H4 (cell line): ENCODE results near the gene SND1. TPM values are rescaled to one million over a fixed set of nuclear protein-coding genes. Genes with fewer than 3 reads are reported as not detected.
"Not testable (repeated sequence)": the region's sequence is repeated elsewhere in the genome, so short reads cannot be mapped to it uniquely, and the experiment has no call there.

Experiments used
- DNase-seq: peaks from one replicate; pipeline ENCODE4 v3.0.0-alpha.2; 2015; ENCODE audit warnings: low spot score
- total RNA-seq: library from RNA; depleted of rRNA; stranded (reverse); fragments of >200 nt; shearing (Covaris generic); gene quantifications from 2 replicates; pipeline ENCODE4 v1.2.3, GENCODE V29; 2014

Gene SND1
- total RNA-seq, 1 experiment from 2014 or later: 153 TPM

DNA sequence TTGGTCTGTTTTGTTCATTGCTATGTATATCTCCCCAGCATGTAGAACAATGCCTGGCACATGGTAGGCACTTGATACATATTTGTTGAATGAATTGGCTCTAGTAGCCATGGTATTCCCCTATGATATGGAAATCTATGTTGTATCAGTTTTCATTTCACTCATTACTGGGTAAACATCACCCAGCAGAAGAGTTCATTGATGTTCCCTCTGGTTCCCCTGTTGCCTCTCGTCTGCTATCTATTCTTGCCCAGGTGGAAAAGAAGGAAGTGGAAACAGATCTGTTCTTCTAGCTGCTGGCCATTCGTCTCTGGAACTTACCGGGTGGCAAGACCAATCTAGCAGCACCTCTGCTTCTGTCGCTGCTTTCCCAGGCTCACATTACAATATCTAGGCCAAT lies 307.8 kb downstream of the SND1 start:
- DNase-seq: no peak

- DNase-seq: no peak
Observed at GRCh38 chr7:127961786-127962453, 309.9 kb downstream of the SND1 start.

DNA sequence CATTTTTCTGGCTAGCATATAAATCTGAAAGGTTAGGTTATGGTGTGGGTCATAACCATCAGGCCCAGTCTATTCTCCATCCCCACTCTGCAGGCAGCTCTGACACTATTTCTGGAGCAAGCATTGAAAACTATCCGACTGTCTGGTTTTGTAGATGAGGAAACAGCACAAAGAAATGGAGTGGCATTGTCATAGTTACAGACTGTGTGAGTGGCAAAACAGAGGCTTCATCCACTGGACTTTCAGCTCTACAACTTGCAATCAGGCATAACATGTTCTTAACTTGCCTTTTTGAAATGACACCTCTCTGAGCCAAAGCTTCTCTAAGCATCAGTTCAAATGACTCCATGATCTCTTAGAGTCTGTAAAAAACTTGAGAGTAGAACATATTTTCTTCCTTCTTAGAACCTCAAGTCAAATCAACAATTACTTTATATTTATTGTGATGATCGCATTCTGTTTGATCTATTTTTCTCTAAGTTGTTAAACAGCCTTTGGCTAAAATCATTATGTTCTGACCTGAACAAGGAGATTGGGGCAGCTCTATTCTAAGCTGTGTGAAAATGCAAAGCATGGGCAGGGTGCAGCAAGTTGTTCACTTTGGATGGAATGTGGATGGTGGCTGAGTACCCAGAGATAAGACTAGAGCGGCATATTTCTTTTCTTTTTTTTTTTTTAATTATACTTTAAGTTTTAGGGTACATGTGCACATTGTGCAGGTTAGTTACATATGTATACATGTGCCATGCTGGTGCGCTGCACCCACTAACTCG lies 310.8 kb downstream of the SND1 start:
- no peak for DNase-seq

DNA sequence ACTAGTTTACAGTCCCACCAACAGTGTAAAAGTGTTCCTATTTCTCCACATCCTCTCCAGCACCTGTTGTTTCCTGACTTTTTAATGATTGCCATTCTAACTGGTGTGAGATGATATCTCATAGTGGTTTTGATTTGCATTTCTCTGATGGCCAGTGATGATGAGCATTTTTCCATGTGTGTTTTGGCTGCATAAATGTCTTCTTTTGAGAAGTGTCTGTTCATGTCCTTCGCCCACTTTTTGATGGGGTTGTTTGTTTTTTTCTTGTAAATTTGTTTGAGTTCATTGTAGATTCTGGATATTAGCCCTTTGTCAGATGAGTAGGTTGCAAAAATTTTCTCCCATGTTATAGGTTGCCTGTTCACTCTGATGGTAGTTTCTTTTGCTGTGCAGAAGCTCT lies 311.9 kb downstream of the SND1 start:
- DNase-seq: not testable (repeated sequence)

- no peak for DNase-seq
Observed at GRCh38 chr7:127967281-127967680, 315.3 kb downstream of the SND1 start.

DNA sequence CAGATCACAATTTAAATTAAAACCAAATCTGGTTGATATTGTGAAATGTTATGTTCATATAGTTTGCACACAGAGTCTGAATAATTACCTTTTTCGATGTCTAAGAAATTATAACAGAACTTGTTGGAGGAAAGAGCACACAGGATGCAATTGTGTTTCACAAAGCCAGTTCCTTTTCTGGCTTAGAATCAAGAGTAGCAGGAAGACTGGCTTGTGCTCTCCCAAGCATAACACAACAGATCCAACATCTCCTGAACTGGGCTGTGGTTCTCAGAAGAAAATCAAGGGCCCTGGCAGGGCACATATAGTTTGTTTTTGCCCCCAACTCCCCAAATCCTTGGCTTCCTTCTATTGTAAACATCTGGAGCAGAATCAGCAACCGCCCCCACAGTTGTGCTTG lies 316.6 kb downstream of the SND1 start:
- no peak for DNase-seq

DNA sequence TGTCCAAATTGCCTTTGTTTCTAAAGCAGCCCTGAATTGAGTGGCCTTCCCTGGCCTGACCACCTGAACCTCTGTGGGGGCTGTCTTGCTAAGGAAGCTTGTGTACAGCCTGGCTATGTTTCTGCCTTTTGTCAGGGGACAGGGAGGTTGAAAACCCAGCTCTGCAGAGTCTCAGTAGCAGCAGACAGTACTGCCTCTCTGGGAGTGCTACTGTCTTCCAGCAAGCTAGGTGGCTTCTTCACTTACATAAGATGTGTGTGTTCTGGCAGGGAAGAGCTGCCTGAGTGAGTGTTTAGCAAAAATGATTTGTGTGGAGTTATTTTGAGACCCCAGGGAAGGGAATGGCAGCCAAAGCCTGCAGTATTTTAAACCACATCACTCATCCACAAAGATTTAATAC lies 321.8 kb downstream of the SND1 start:
- no peak for DNase-seq

- no peak for DNase-seq
Observed at GRCh38 chr7:127974446-127975035, 322.5 kb downstream of the SND1 start.

DNA sequence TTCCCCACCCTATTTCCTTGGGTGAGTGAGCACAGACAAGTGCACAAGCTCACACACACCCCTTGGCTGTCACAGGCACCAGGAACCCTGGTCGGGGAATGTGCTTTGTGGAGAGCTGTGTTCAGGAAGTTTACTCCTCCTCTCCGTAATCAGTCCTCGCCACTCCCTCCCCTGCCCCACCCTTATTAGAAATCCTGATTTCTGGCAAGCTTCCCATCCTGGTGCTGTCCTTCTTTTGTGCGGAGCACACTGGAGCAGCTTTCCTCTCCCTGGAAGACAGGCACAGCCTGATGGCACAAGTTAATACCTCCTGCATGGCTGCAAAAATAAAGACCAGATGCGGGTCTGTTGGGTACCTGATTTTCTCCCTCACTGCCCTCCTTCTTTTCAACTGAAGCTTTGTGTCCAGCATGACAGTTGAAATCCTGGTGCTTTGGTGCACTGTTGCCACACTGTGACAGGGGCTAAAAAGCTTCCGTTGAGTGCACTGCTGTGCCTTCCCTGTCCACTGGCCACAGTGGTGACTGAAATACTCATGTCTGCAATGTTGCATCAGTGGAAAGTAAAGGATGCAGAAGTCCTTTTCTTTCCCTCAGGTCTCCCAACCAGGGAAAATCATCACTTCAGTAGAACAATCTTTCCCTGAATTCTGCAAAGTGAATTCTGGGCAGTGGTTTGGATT lies 324.2 kb downstream of the SND1 start:
- DNase-seq: no peak

GRCh38 chr7:127976738-127977120 lies 324.7 kb downstream of the SND1 start:
- DNase-seq: no peak

- no peak for DNase-seq
Observed at GRCh38 chr7:127978421-127978820, 326.4 kb downstream of the SND1 start.

DNA sequence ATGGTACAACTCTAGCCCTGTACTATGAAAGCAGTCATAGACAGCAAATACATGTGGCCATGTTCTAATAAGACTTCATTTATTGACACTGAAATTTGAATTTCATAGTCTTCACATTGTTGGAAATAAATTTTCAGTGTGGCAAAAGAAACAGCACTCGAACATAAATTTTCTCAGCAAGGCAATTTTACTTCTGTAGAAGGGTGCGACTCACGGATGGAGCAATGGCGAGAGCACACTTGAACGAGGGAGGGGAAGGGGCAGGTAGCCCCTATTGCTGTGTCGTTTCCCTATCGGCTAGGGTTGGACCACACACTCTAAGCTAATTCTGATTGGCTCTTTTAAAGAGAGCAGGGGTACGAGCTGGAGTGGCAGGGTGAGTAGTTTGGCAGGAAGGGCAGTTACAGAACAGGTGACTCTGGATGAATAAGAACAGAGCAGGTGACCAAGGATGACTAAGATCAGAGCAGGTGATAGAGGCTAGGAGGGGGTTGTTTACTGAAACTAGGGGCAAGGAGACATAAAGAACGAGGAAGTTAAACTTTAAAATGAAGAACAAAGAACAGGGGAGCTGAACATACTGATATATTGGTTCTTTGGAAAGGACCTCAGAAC lies 327.2 kb downstream of the SND1 start:
- DNase-seq: no peak

- DNase-seq: no peak
Observed at GRCh38 chr7:127979728-127980126, 327.7 kb downstream of the SND1 start.

GRCh38 chr7:127980901-127981300 lies 328.9 kb downstream of the SND1 start:
- no peak for DNase-seq

DNA sequence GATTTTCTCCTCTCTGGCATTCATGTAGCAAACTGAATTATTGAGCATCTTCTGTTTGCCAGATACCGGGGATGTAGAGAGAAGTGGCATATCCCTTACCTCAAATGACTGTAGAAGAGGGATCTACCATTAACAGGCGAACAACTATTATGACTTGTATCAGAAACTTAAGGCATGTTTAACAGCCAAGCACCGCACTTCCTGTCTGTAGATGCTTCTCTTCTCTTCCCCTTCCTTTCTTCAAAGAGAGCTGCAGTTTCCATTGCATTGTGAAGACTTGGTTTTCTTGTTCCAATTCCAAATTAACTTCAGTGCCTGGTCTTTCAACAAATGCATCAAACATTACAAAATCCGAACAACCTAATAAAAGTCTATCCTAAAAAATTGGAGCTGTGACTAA lies 330.0 kb downstream of the SND1 start:
- DNase-seq: no peak

DNA sequence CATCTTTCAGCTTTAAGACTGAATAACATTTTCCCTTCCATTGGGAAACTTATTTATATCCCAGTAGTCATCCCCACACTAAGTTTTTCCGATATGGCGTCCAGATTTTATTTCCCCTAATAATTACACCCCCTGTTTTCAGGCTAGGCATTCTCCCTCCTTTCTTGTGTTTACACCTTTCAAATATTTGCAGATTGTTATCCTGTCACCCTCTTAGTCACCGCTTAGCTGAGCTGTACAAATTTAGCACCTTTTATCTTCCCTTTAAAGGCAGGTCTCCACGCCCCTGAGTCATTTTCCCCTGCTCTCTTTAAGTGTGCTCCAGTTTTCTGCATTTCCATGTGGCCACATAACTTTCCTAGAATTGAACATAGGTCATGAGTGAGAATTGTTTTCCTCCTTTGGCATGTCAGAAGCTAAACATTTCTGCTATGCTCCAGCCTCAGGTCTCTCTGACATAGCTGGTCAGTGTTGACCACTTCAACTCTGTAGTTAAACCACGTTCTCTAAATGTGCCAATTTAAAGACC lies 331.9 kb downstream of the SND1 start:
- DNase-seq: no peak

DNA sequence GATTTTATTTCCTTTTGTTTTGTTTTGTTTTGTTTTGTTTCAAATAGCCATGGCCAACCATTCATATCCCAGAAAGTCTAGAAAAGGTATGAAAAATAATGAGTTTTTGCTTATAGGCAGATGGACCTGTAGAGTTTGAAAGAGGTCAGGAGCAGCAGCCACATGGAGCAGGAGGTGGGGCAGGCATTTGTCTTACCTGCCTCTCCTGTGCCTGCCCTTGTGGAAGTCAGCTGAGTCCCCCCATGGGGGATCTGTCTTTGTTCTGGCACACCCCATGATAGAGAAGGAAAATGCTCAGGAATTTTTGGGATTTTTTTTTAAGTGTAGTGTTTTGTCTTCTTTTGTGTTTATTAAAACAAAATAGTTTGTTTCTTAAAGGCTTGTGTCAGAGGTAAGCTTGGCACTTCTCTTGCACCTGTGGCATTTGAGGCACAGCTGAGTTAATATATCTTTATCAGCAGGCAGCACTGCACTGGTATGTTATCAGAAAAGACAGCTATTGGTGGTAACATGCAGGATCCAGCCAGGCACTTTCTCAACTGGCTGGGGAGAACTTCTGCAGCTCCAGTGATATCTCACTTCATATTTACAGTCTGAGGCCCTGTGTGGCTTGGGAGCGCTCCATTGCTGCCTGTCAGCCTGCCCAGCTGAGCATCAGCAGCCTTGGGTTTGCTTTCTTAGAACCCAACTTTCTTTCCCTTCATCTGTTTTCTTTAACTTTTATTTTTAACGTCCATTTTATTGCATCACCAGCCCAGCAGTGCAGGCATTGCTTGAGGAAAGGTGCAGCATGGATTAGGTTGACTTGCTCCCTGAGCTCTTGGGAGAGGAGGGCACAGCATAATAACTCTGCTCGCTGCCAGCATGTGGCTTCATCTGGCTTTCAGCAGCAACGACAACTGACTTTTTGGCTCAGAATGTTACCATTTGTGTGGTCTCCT lies 334.9 kb downstream of the SND1 start:
- DNase-seq: no peak

DNA sequence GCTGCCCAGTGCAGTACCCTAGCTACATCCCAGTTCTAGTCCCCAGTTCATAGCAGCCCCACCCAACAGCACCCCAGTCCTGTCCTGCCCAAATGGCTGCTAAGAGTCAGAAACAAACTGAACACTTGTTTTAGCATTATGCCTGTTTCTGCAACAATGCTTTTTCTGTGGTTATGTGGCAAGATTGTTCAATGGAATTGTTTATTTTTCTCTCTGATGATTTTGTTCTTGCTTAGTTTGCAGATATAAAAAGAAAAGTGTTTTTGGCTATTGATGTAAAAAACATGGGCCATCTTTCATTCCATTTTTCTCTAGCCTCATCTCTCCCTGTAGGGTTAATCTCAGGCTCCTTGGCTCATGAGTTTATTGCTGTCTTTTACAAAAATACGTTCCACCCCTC lies 336.8 kb downstream of the SND1 start:
- no peak for DNase-seq

DNA sequence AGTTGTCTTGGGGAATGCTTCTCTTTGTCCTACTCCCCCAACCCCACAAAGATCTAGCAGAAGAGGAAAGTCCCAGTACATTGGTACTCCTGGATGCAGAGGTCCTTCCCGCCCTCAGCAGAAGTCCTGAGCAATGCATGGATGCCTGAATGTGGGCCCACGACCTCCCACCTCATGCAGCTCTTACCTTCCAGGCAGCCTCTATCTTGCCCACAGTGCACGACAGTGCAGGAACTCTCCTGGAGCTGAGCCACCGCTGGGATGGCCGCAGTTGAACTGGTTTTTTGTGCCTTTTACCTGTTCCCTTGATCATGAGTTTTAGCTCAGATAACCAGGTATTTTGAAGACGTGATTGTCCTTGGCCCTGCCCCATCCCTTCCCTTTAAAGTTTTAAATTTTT lies 341.3 kb downstream of the SND1 start:
- no peak for DNase-seq

DNA sequence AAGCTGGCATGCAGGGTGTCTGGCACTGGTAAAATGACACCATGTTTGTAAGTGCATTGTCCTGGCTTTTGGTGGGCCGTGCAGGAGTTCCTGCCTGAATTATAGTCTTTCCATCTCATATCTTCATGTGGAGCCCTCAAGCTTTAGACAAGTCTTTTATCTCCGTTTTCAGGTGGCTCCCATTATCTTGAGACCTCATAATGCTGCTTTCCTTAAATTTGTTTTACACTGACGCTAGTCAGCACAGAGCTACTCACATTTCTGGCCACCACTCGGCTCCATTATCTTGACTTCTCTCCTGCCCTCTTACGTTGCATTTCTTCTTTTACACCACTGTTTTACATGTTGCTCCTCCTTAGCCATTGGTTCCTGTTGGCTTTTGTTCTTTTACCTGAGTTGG lies 342.0 kb downstream of the SND1 start:
- no peak for DNase-seq
